Sigmoid colon (tissue), 7 donors: ENCODE measurements around the gene LGMN. TPM values are rescaled to one million over a fixed set of nuclear protein-coding genes. Genes with fewer than 3 reads are reported as not detected.

Source experiments
- DNase-seq: peaks from one replicate; pipeline ENCODE4 v3.0.0-alpha.2; 2019
- H3K27ac ChIP-seq, 4 donors: fragments of 200-600 bp; sonication (generic); one replicate each; pipeline ENCODE4 v1.5.1; 2016 to 2019; ENCODE audit warnings: mild to moderate bottlenecking in 1 of 4
- H3K27me3 ChIP-seq, 3 donors: fragments of 200-600 bp; sonication (generic); one replicate each; pipeline ENCODE4 v1.5.1; 2019; ENCODE audit warnings: mild to moderate bottlenecking in 1 of 3
- H3K36me3 ChIP-seq, 4 donors: fragments of 200-600 bp; sonication (generic); one replicate each; pipeline ENCODE4 v1.5.1; 2016 to 2019
- H3K4me1 ChIP-seq, 4 donors: fragments of 200-600 bp; sonication (generic); one replicate each; pipeline ENCODE4 v1.5.1; 2017 to 2019
- H3K4me3 ChIP-seq, 4 donors: fragments of 200-600 bp; sonication (generic); one replicate each; pipeline ENCODE4 v1.5.1; 2017 to 2019; ENCODE audit warnings: mild to moderate bottlenecking in 2 of 4, moderate library complexity in 1 of 4
- H3K9me3 ChIP-seq, 4 donors: fragments of 200-600 bp in 3 of 4; sonication (generic) in 3 of 4; one replicate each; pipeline versions ENCODE4 v1.5.1 to v1.6.1; 2013 to 2019
- EP300 ChIP-seq, 4 donors: sonication (generic); formaldehyde crosslinking; IDR thresholded peaks; one replicate each; pipeline ENCODE4 v1.6.1; 2017; ENCODE audit warnings: antibody characterized with exemption in 4 of 4
- POLR2A ChIP-seq, 2 donors: fragments of 450-650 bp; IDR thresholded peaks; one replicate each; pipeline ENCODE4 v1.6.1; 2016; ENCODE audit warnings: antibody characterized with exemption in 2 of 2, mild to moderate bottlenecking in 2 of 2, moderate library complexity in 2 of 2
- POLR2AphosphoS5 ChIP-seq, 4 donors: sonication (generic); formaldehyde crosslinking; IDR thresholded peaks; one replicate each; pipeline ENCODE4 v1.6.1; 2017; ENCODE audit warnings: antibody characterized with exemption in 4 of 4
- WGBS, 2 donors: extraction: QIAGEN DNeasy Blood & Tissue Kit; methylation state at CpG; one replicate each; pipeline ENCODE4 v1.1.7; 2013; 5-methylcytosine and 5-hydroxymethylcytosine counted together
- intact Hi-C: fragments of 100-400 bp; cut with DNase I; formaldehyde crosslinking; loops from one replicate; pipeline ENCODE4 v1.15.1; 2023
- polyA plus RNA-seq, 3 donors: library from polyadenylated mRNA; stranded (reverse); fragments of 200-250 nt; gene quantifications; one replicate each; pipeline ENCODE4 v1.2.3, GENCODE V29; 2013
- total RNA-seq, 4 donors: library from RNA; depleted of rRNA; stranded (reverse); fragments of >200 nt; gene quantifications; one replicate each; pipeline ENCODE4 v1.1.0, GENCODE V29; 2016
- TF ChIP-seq, protein P1 (sequence below), 4 experiments: fragments of 450-650 bp in 3 of 4; fragments of 200-600 bp in 1 of 4; IDR thresholded peaks; one replicate each; pipeline ENCODE4 v1.5.1; 2016 to 2019; ENCODE audit warnings: antibody characterized with exemption in 4 of 4, mild to moderate bottlenecking in 3 of 4, moderate library complexity in 2 of 4
- donor health status: healthy with polysubstance abuse.
- donor health status: Bipolar disorder and iron deficiency.
- donor health status: healthy.

The LGMN gene
- total and polyA plus RNA-seq, 7 donors, result 35.4 to 361 (median 74.1) TPM

DNA sequence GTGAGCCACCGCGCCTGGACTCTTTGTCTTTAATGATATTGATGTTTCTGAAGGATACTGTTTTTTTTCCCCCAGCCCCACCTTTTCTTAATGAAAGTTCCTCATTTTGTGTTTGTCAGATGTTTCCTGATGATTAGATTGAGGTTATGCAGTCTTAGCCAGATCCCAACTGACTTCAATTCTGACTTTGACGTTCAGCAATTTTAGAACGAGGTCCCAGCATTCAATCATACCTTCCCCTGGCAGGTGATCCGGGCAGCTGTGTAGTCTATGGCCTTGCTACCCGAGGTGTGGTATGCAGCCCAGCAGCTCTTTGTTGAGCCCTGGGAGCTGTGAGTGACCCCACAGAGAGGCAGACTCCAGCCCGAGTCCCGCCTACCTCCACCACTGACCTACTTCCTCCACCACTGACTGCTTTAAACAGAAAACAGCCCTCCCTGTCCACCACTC lies 82.7 kb downstream of the LGMN start:
- intact Hi-C loops, result no loop called here
- H3K4me3 ChIP-seq, result no peak overlapping the region
- no peaks in the 10 kb centered on the region for H3K9me3 ChIP-seq
- no peak for TF ChIP-seq POLR2AphosphoS5 (IDR thresholded peaks at IDR 0.05)
- TF ChIP-seq, protein P1, sequence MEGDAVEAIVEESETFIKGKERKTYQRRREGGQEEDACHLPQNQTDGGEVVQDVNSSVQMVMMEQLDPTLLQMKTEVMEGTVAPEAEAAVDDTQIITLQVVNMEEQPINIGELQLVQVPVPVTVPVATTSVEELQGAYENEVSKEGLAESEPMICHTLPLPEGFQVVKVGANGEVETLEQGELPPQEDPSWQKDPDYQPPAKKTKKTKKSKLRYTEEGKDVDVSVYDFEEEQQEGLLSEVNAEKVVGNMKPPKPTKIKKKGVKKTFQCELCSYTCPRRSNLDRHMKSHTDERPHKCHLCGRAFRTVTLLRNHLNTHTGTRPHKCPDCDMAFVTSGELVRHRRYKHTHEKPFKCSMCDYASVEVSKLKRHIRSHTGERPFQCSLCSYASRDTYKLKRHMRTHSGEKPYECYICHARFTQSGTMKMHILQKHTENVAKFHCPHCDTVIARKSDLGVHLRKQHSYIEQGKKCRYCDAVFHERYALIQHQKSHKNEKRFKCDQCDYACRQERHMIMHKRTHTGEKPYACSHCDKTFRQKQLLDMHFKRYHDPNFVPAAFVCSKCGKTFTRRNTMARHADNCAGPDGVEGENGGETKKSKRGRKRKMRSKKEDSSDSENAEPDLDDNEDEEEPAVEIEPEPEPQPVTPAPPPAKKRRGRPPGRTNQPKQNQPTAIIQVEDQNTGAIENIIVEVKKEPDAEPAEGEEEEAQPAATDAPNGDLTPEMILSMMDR (IDR thresholded peaks at IDR 0.05), result no peak
- TF ChIP-seq EP300 (IDR thresholded peaks at IDR 0.05), result no peak
- no peak for TF ChIP-seq POLR2A (IDR thresholded peaks at IDR 0.05)
- no peak for DNase-seq
- 46 to 85% methylated on average over 8 of the region's 8 CpGs for WGBS, 2 donors
- peak overlapping the region in 2 of 4 donors; percentile 12 to 55 for H3K27ac ChIP-seq
- no peaks in the 10 kb centered on the region for H3K27me3 ChIP-seq
- peaks cover 0 to 9% (median under 1%) of the 10 kb centered on the region in 4 donors for H3K4me1 ChIP-seq
- H3K36me3 ChIP-seq, result peaks cover 5 to 57% (median 16%) of the 10 kb centered on the region in 4 donors

DNA sequence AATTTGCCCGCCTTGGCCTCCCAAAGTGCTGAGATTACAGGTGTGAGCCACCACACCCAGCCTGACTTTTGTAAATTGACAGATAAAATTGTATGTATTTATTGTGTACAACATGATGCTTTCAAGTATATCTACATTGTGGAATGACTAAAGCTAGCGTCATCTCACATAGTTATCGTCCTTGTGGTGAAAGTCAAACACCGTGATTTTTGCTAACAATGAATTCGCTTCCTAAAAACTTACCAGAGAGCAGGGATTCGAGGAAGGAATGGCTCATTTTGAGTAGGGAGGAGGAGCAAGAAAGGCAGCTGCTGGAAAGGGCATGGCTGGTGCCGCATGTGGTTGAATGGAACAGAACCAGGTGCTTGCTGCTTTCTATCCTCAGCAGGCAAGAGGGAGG lies 85.4 kb downstream of the LGMN start:
- H3K36me3 ChIP-seq, result peaks cover 5 to 72% (median 22%) of the 10 kb centered on the region in 4 donors
- intact Hi-C loops, result no loop called here
- WGBS, 2 donors, result 92 to 94% methylated on average over 7 of the region's 7 CpGs

DNA sequence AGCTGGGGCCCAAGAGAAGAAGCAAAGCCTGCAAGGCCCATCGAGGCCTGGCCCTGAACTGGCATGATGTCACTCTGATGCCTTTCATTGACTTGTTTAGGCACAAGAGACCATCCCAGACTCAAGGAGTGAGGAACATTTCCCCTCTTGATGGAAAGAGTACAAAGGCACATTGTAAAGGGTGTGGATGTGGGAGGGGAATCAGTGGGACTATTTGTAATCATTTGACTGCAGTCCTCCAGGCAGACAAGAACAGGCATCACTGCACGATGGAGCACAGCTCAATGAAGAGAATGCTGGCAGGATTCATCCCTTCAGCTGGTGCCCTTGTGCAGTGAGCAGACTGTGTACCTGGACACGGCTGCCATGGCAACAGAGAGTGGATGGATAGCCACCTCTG lies 87.9 kb downstream of the LGMN start:
- 80 to 89% methylated on average over 3 of the region's 3 CpGs for WGBS, 2 donors
- peak overlapping the region; percentile 52 to 99 (median 63) for H3K27ac ChIP-seq
- intact Hi-C loops, result no loop called here

More for the DNA sequence above, 85.4 kb downstream of the LGMN start:
- no peak for TF ChIP-seq EP300 (IDR thresholded peaks at IDR 0.05)
- TF ChIP-seq POLR2A (IDR thresholded peaks at IDR 0.05), result no peak
- TF ChIP-seq POLR2AphosphoS5 (IDR thresholded peaks at IDR 0.05), result no peak
- TF ChIP-seq, protein P1 (IDR thresholded peaks at IDR 0.05), result no peak
- DNase-seq, result no peak
- H3K27ac ChIP-seq, result no peak overlapping the region
- no peaks in the 10 kb centered on the region for H3K9me3 ChIP-seq
- H3K4me1 ChIP-seq, result peaks cover 0 to 22% (median 17%) of the 10 kb centered on the region in 4 donors
- H3K4me3 ChIP-seq, result no peak overlapping the region
- no peaks in the 10 kb centered on the region for H3K27me3 ChIP-seq

GRCh38 chr14:92659765-92660561 lies 88.5 kb downstream of the LGMN start:
- TF ChIP-seq POLR2AphosphoS5 (IDR thresholded peaks at IDR 0.05) (peak in 2 of 4 donors; percentile 53 to 61), POLR2A (IDR thresholded peaks at IDR 0.05) (no peak), EP300 (IDR thresholded peaks at IDR 0.05) (peak in 2 of 4 donors; percentile 45 to 64)
- TF ChIP-seq, protein P1 (IDR thresholded peaks at IDR 0.05), result no peak
- Histone ChIP-seq H3K36me3 (peaks cover 5 to 55% (median 18%) of the 10 kb centered on the region in 4 donors), H3K27me3 (no peaks in the 10 kb centered on the region), H3K4me1 (peaks cover 0 to 53% (median 45%) of the 10 kb centered on the region in 4 donors), H3K4me3 (no peak overlapping the region), H3K27ac (peak overlapping the region; percentile 62 to 99 (median 97)), H3K9me3 (no peaks in the 10 kb centered on the region)
- WGBS, 2 donors, result 69 to 80% methylated on average over 11 of the region's 11 CpGs
- intact Hi-C loops, result no loop called here
- no peak for DNase-seq

More for the DNA sequence above, 87.9 kb downstream of the LGMN start:
- H3K4me3 ChIP-seq, result no peak overlapping the region
- DNase-seq, result no peak
- TF ChIP-seq POLR2AphosphoS5 (IDR thresholded peaks at IDR 0.05) (no peak), EP300 (IDR thresholded peaks at IDR 0.05) (no peak), POLR2A (IDR thresholded peaks at IDR 0.05) (no peak)
- TF ChIP-seq, protein P1 (IDR thresholded peaks at IDR 0.05), result no peak
- H3K4me1 ChIP-seq, result peaks cover 0 to 47% (median 39%) of the 10 kb centered on the region in 4 donors
- peaks cover 5 to 55% (median 18%) of the 10 kb centered on the region in 4 donors for H3K36me3 ChIP-seq
- H3K9me3 ChIP-seq, result no peaks in the 10 kb centered on the region
- H3K27me3 ChIP-seq, result no peaks in the 10 kb centered on the region
